ENCODE measurements around the gene HIVEP3.

HIVEP3 gene

GRCh38 chr1:41566274-41566885, 352.3 kb downstream of the HIVEP3 start:
- no peak overlapping the region for H3K4me3 ChIP-seq (ENCODE audit: low read depth, low read length)
- no peak for TF ChIP-seq CTCF (IDR thresholded peaks at IDR 0.05; ENCODE audit: low read depth, low read length, missing control alignments)
- no peak for DNase-seq (ENCODE audit: low read depth)

GRCh38 chr1:41564741-41565475, 353.8 kb downstream of the HIVEP3 start:
- TF ChIP-seq CTCF (IDR thresholded peaks at IDR 0.05; ENCODE audit: low read depth, low read length, missing control alignments): no peak

GRCh38 chr1:41562328-41562727, 356.4 kb downstream of the HIVEP3 start:
- DNase-seq (ENCODE audit: low read depth): no peak
- H3K4me3 ChIP-seq (ENCODE audit: low read depth, low read length): no peak overlapping the region
- no peak for TF ChIP-seq CTCF (IDR thresholded peaks at IDR 0.05; ENCODE audit: low read depth, low read length, missing control alignments)

More at GRCh38 chr1:41564741-41565475, 353.8 kb downstream of the HIVEP3 start:
- DNase-seq (ENCODE audit: low read depth): no peak
- no peak overlapping the region for H3K4me3 ChIP-seq (ENCODE audit: low read depth, low read length)

- no peak for TF ChIP-seq CTCF (IDR thresholded peaks at IDR 0.05; ENCODE audit: low read depth, low read length, missing control alignments)
- DNase-seq (ENCODE audit: low read depth): no peak
- H3K4me3 ChIP-seq (ENCODE audit: low read depth, low read length): no peak overlapping the region
Measured at GRCh38 chr1:41560931-41561330, 357.8 kb downstream of the HIVEP3 start.

GRCh38 chr1:41560496-41560895, 358.2 kb downstream of the HIVEP3 start:
- TF ChIP-seq CTCF (IDR thresholded peaks at IDR 0.05; ENCODE audit: low read depth, low read length, missing control alignments): no peak
- no peak overlapping the region for H3K4me3 ChIP-seq (ENCODE audit: low read depth, low read length)
- no peak for DNase-seq (ENCODE audit: low read depth)

GRCh38 chr1:41559331-41559730, 359.4 kb downstream of the HIVEP3 start:
- no peak for DNase-seq (ENCODE audit: low read depth)
- H3K4me3 ChIP-seq (ENCODE audit: low read depth, low read length): no peak overlapping the region
- TF ChIP-seq CTCF (IDR thresholded peaks at IDR 0.05; ENCODE audit: low read depth, low read length, missing control alignments): no peak

GRCh38 chr1:41558761-41559171, 360.0 kb downstream of the HIVEP3 start:
- DNase-seq (ENCODE audit: low read depth): no peak
- no peak for TF ChIP-seq CTCF (IDR thresholded peaks at IDR 0.05; ENCODE audit: low read depth, low read length, missing control alignments)
- H3K4me3 ChIP-seq (ENCODE audit: low read depth, low read length): no peak overlapping the region

Measured in GM12864 (cell line).